ENCODE data around the gene PTPRM.

Gene PTPRM

GRCh38 chr18:8095947-8096570, 528.9 kb downstream of the PTPRM start:
- Histone ChIP-seq H3K9ac (ENCODE audit: insufficient read length, low read depth) (no peak overlapping the region), H3K4me1 (ENCODE audit: insufficient read depth, insufficient read length) (no peaks in the 10 kb centered on the region), H3K27me3 (ENCODE audit: insufficient read depth, insufficient read length) (no peaks in the 10 kb centered on the region), H3K4me3 (ENCODE audit: insufficient read length, low read depth) (no peak overlapping the region), H3K9me3 (ENCODE audit: insufficient read depth, low read length) (no peaks in the 10 kb centered on the region), H3K36me3 (ENCODE audit: insufficient read depth, insufficient read length, low read length) (no peaks in the 10 kb centered on the region)
- no peak for DNase-seq (ENCODE audit: low read depth, low spot score)
- TF ChIP-seq YY1 (IDR thresholded peaks at IDR 0.05; ENCODE audit: insufficient read depth, insufficient read length) (no peak), ZNF274 (IDR thresholded peaks at IDR 0.05; ENCODE audit: low read depth, low read length) (no peak), SUZ12 (IDR thresholded peaks at IDR 0.05; ENCODE audit: extremely low read depth, insufficient read depth, insufficient read length) (no peak)

- Histone ChIP-seq H3K27me3 (ENCODE audit: insufficient read depth, insufficient read length) (no peaks in the 10 kb centered on the region), H3K4me3 (ENCODE audit: insufficient read length, low read depth) (no peak overlapping the region), H3K4me1 (ENCODE audit: insufficient read depth, insufficient read length) (no peaks in the 10 kb centered on the region), H3K36me3 (ENCODE audit: insufficient read depth, insufficient read length, low read length) (no peaks in the 10 kb centered on the region), H3K9ac (ENCODE audit: insufficient read length, low read depth) (no peak overlapping the region), H3K9me3 (ENCODE audit: insufficient read depth, low read length) (peaks cover 2% of the 10 kb centered on the region; the same call in 1 of the 2 replicates)
- no peak for DNase-seq (ENCODE audit: low read depth, low spot score)
- TF ChIP-seq SUZ12 (IDR thresholded peaks at IDR 0.05; ENCODE audit: extremely low read depth, insufficient read depth, insufficient read length) (no peak), YY1 (IDR thresholded peaks at IDR 0.05; ENCODE audit: insufficient read depth, insufficient read length) (no peak), ZNF274 (IDR thresholded peaks at IDR 0.05; ENCODE audit: low read depth, low read length) (no peak)
Measured at GRCh38 chr18:8097399-8097798, 530.3 kb downstream of the PTPRM start.

GRCh38 chr18:8097927-8098326, 530.8 kb downstream of the PTPRM start:
- H3K36me3 ChIP-seq (ENCODE audit: insufficient read depth, insufficient read length, low read length), result no peaks in the 10 kb centered on the region
- H3K4me3 ChIP-seq (ENCODE audit: insufficient read length, low read depth), result no peak overlapping the region
- H3K9ac ChIP-seq (ENCODE audit: insufficient read length, low read depth), result no peak overlapping the region
- TF ChIP-seq SUZ12 (IDR thresholded peaks at IDR 0.05; ENCODE audit: extremely low read depth, insufficient read depth, insufficient read length) (no peak), YY1 (IDR thresholded peaks at IDR 0.05; ENCODE audit: insufficient read depth, insufficient read length) (no peak), ZNF274 (IDR thresholded peaks at IDR 0.05; ENCODE audit: low read depth, low read length) (no peak)
- peaks cover 7% of the 10 kb centered on the region for H3K9me3 ChIP-seq (ENCODE audit: insufficient read depth, low read length)
- no peaks in the 10 kb centered on the region for H3K27me3 ChIP-seq (ENCODE audit: insufficient read depth, insufficient read length)
- no peak for DNase-seq (ENCODE audit: low read depth, low spot score)
- H3K4me1 ChIP-seq (ENCODE audit: insufficient read depth, insufficient read length), result no peaks in the 10 kb centered on the region

- no peak for DNase-seq (ENCODE audit: low read depth, low spot score)
- Histone ChIP-seq H3K36me3 (ENCODE audit: insufficient read depth, insufficient read length, low read length) (no peaks in the 10 kb centered on the region), H3K27me3 (ENCODE audit: insufficient read depth, insufficient read length) (no peaks in the 10 kb centered on the region), H3K9ac (ENCODE audit: insufficient read length, low read depth) (no peak overlapping the region), H3K9me3 (ENCODE audit: insufficient read depth, low read length) (peaks cover 12% of the 10 kb centered on the region), H3K4me3 (ENCODE audit: insufficient read length, low read depth) (no peak overlapping the region), H3K4me1 (ENCODE audit: insufficient read depth, insufficient read length) (no peaks in the 10 kb centered on the region)
- TF ChIP-seq ZNF274 (IDR thresholded peaks at IDR 0.05; ENCODE audit: low read depth, low read length), result no peak
- no peak for TF ChIP-seq SUZ12 (IDR thresholded peaks at IDR 0.05; ENCODE audit: extremely low read depth, insufficient read depth, insufficient read length)
- no peak for TF ChIP-seq YY1 (IDR thresholded peaks at IDR 0.05; ENCODE audit: insufficient read depth, insufficient read length)
Measured at GRCh38 chr18:8106603-8107002, 539.5 kb downstream of the PTPRM start.

GRCh38 chr18:8107426-8107825, 540.3 kb downstream of the PTPRM start:
- Histone ChIP-seq H3K27me3 (ENCODE audit: insufficient read depth, insufficient read length) (no peaks in the 10 kb centered on the region), H3K9me3 (ENCODE audit: insufficient read depth, low read length) (peaks cover 9% of the 10 kb centered on the region), H3K36me3 (ENCODE audit: insufficient read depth, insufficient read length, low read length) (no peaks in the 10 kb centered on the region), H3K4me1 (ENCODE audit: insufficient read depth, insufficient read length) (no peaks in the 10 kb centered on the region), H3K9ac (ENCODE audit: insufficient read length, low read depth) (no peak overlapping the region), H3K4me3 (ENCODE audit: insufficient read length, low read depth) (no peak overlapping the region)
- no peak for DNase-seq (ENCODE audit: low read depth, low spot score)
- no peak for TF ChIP-seq ZNF274 (IDR thresholded peaks at IDR 0.05; ENCODE audit: low read depth, low read length)
- TF ChIP-seq SUZ12 (IDR thresholded peaks at IDR 0.05; ENCODE audit: extremely low read depth, insufficient read depth, insufficient read length), result no peak
- no peak for TF ChIP-seq YY1 (IDR thresholded peaks at IDR 0.05; ENCODE audit: insufficient read depth, insufficient read length)

- H3K4me3 ChIP-seq (ENCODE audit: insufficient read length, low read depth), result no peak overlapping the region
- H3K9ac ChIP-seq (ENCODE audit: insufficient read length, low read depth), result no peak overlapping the region
- H3K9me3 ChIP-seq (ENCODE audit: insufficient read depth, low read length), result no peaks in the 10 kb centered on the region
- TF ChIP-seq SUZ12 (IDR thresholded peaks at IDR 0.05; ENCODE audit: extremely low read depth, insufficient read depth, insufficient read length) (no peak), ZNF274 (IDR thresholded peaks at IDR 0.05; ENCODE audit: low read depth, low read length) (no peak), YY1 (IDR thresholded peaks at IDR 0.05; ENCODE audit: insufficient read depth, insufficient read length) (no peak)
- H3K27me3 ChIP-seq (ENCODE audit: insufficient read depth, insufficient read length), result no peaks in the 10 kb centered on the region
- no peak for DNase-seq (ENCODE audit: low read depth, low spot score)
- no peaks in the 10 kb centered on the region for H3K4me1 ChIP-seq (ENCODE audit: insufficient read depth, insufficient read length)
- no peaks in the 10 kb centered on the region for H3K36me3 ChIP-seq (ENCODE audit: insufficient read depth, insufficient read length, low read length)
Measured at GRCh38 chr18:8114480-8114879, 547.4 kb downstream of the PTPRM start.

- Histone ChIP-seq H3K9ac (ENCODE audit: insufficient read length, low read depth) (no peak overlapping the region), H3K9me3 (ENCODE audit: insufficient read depth, low read length) (no peaks in the 10 kb centered on the region), H3K36me3 (ENCODE audit: insufficient read depth, insufficient read length, low read length) (no peaks in the 10 kb centered on the region), H3K4me3 (ENCODE audit: insufficient read length, low read depth) (no peak overlapping the region), H3K27me3 (ENCODE audit: insufficient read depth, insufficient read length) (no peaks in the 10 kb centered on the region), H3K4me1 (ENCODE audit: insufficient read depth, insufficient read length) (no peaks in the 10 kb centered on the region)
- no peak for DNase-seq (ENCODE audit: low read depth, low spot score)
- no peak for TF ChIP-seq YY1 (IDR thresholded peaks at IDR 0.05; ENCODE audit: insufficient read depth, insufficient read length)
- no peak for TF ChIP-seq ZNF274 (IDR thresholded peaks at IDR 0.05; ENCODE audit: low read depth, low read length)
- no peak for TF ChIP-seq SUZ12 (IDR thresholded peaks at IDR 0.05; ENCODE audit: extremely low read depth, insufficient read depth, insufficient read length)
Measured at GRCh38 chr18:8116341-8117005, 549.4 kb downstream of the PTPRM start.
